Upper lobe of left lung (tissue), 6 donors: ENCODE results near the gene SCPEP1. TPM values are rescaled to one million over a fixed set of nuclear protein-coding genes. Genes with fewer than 3 reads are reported as not detected.

Experiments used
- ATAC-seq, 2 donors: fragments of 200-7000 bp; cut with Tn5 transposase; one replicate each; pipeline ENCODE4 v1.9.1; 2022; ENCODE audit warnings: mild to moderate bottlenecking in 2 of 2, moderate library complexity in 2 of 2; ENCODE audit not compliant: low FRiP score in 2 of 2
- DNase-seq, 2 donors: peaks; one replicate each; pipeline ENCODE4 v3.0.0-alpha.2; 2019 to 2020
- H3K27ac ChIP-seq, 4 donors: fragments of 200-600 bp; sonication (generic); one replicate each; pipeline ENCODE4 v1.5.1; 2016 to 2019
- H3K27me3 ChIP-seq, 4 donors: fragments of 200-600 bp; sonication (generic); one replicate each; pipeline ENCODE4 v1.5.1; 2017 to 2019
- H3K36me3 ChIP-seq, 4 donors: fragments of 200-600 bp; sonication (generic); one replicate each; pipeline ENCODE4 v1.5.1; 2016 to 2019
- H3K4me1 ChIP-seq, 4 donors: fragments of 200-600 bp; sonication (generic); one replicate each; pipeline ENCODE4 v1.5.1; 2018 to 2019
- H3K4me3 ChIP-seq, 4 donors: fragments of 200-600 bp; sonication (generic); one replicate each; pipeline ENCODE4 v1.5.1; 2017 to 2019; ENCODE audit warnings: mild to moderate bottlenecking in 2 of 4, moderate library complexity in 1 of 4
- H3K9me3 ChIP-seq, 4 donors: fragments of 200-600 bp; sonication (generic); one replicate each; pipeline ENCODE4 v1.5.1; 2018 to 2019
- CTCF ChIP-seq, 6 experiments: fragments of 450-650 bp in 4 of 6; fragments of 200-600 bp in 2 of 6; sonication (generic) in 2 of 6; IDR thresholded peaks; one replicate each; pipeline ENCODE4 v1.5.1; 2016 to 2019; ENCODE audit warnings: antibody characterized with exemption in 6 of 6
- EP300 ChIP-seq, 4 donors: sonication (generic); formaldehyde crosslinking; IDR thresholded peaks; one replicate each; pipeline ENCODE4 v1.5.1; 2017; ENCODE audit warnings: antibody characterized with exemption in 4 of 4, control low read depth in 2 of 4
- POLR2A ChIP-seq, 4 donors: fragments of 450-650 bp; IDR thresholded peaks; one replicate each; pipeline ENCODE4 v1.5.1; 2016 to 2017; ENCODE audit warnings: antibody characterized with exemption in 4 of 4, mild to moderate bottlenecking in 2 of 4
- POLR2AphosphoS5 ChIP-seq, 2 donors: sonication (generic); formaldehyde crosslinking; IDR thresholded peaks; one replicate each; pipeline ENCODE4 v1.5.1; 2017; ENCODE audit warnings: antibody characterized with exemption in 2 of 2
- WGBS, 2 donors: methylation state at CpG; one replicate each; pipeline ENCODE4 v1.1.5; 2017 to 2018; 5-methylcytosine and 5-hydroxymethylcytosine counted together
- total RNA-seq, 6 donors: library from RNA; depleted of rRNA in 4 of 6; stranded (reverse); fragments of >200 nt in 4 of 6; gene quantifications; one replicate each; pipeline versions ENCODE4 v1.1.0 to v1.2.1, GENCODE V29; 2016 to 2021
- donor health status: DM: no; HTN: no; CAD: no; lungs with moderate emphysema.
- donor health status: DM: no; HTN: yes; CAD: no; lungs with severe emphysema.

Gene SCPEP1
- total RNA-seq, 6 donors from 2014 or later = 96.4 to 172 (median 133) TPM

- Histone ChIP-seq H3K27ac (no peak overlapping the region), H3K4me3 (no peak overlapping the region), H3K36me3 (no peaks in the 10 kb centered on the region), H3K27me3 (no peaks in the 10 kb centered on the region), H3K9me3 (no peaks in the 10 kb centered on the region), H3K4me1 (peaks cover 0 to 3% (median 0%) of the 10 kb centered on the region in 4 donors)
- WGBS, 2 donors = 69 to 79% methylated on average over 7 of the region's 7 CpGs
- no peak for ATAC-seq
- DNase-seq = no peak
- TF ChIP-seq POLR2AphosphoS5 (IDR thresholded peaks at IDR 0.05) (no peak), CTCF (IDR thresholded peaks at IDR 0.05) (no peak), EP300 (IDR thresholded peaks at IDR 0.05) (no peak), POLR2A (IDR thresholded peaks at IDR 0.05) (no peak)
These were observed 5.7 kb upstream of the SCPEP1 start for GRCh38 chr17:56972111-56972730.

- no peak overlapping the region for H3K4me3 ChIP-seq
- DNase-seq = no peak
- no peaks in the 10 kb centered on the region for H3K9me3 ChIP-seq
- WGBS, 2 donors = 66 to 71% methylated on average over 6 to 7 of the region's 7 CpGs
- no peaks in the 10 kb centered on the region for H3K36me3 ChIP-seq
- TF ChIP-seq POLR2AphosphoS5 (IDR thresholded peaks at IDR 0.05) (no peak), CTCF (IDR thresholded peaks at IDR 0.05) (no peak), EP300 (IDR thresholded peaks at IDR 0.05) (no peak), POLR2A (IDR thresholded peaks at IDR 0.05) (no peak)
- no peak for ATAC-seq
- peaks cover 0 to 7% (median 5%) of the 10 kb centered on the region in 4 donors for H3K4me1 ChIP-seq
- H3K27me3 ChIP-seq = no peaks in the 10 kb centered on the region
- no peak overlapping the region for H3K27ac ChIP-seq
These were observed 4.4 kb upstream of the SCPEP1 start for GRCh38 chr17:56973520-56973919.

DNA sequence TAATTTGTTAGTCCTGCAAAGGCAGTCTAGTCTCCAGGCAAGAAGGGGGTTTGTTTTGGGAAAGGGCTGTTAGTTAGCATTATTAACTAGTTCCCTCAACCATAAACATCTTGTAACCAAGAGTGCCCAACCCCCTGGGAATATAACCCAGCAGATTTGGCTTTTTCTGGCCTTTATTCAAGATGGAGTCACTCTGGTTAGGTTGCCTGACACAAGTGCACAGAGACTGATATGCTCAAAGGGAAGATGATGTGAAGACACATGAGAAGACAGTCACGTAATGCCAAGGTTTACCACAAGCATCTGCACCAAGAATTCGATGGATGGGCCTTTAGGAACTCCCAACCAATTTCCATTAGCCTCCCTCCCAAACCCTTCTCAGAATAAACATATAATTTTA lies 3.9 kb upstream of the SCPEP1 start:
- H3K36me3 ChIP-seq = no peaks in the 10 kb centered on the region
- H3K27ac ChIP-seq = no peak overlapping the region
- no peak overlapping the region for H3K4me3 ChIP-seq
- ATAC-seq (no peak), DNase-seq (no peak)
- TF ChIP-seq POLR2A (IDR thresholded peaks at IDR 0.05) = no peak
- no peak for TF ChIP-seq CTCF (IDR thresholded peaks at IDR 0.05)
- TF ChIP-seq POLR2AphosphoS5 (IDR thresholded peaks at IDR 0.05) = no peak
- no peak for TF ChIP-seq EP300 (IDR thresholded peaks at IDR 0.05)
- peaks cover 5 to 12% (median 11%) of the 10 kb centered on the region in 4 donors for H3K4me1 ChIP-seq
- H3K9me3 ChIP-seq = no peaks in the 10 kb centered on the region
- H3K27me3 ChIP-seq = no peaks in the 10 kb centered on the region
- WGBS, 2 donors = 92 to 93% methylated on average over 2 of the region's 2 CpGs

DNA sequence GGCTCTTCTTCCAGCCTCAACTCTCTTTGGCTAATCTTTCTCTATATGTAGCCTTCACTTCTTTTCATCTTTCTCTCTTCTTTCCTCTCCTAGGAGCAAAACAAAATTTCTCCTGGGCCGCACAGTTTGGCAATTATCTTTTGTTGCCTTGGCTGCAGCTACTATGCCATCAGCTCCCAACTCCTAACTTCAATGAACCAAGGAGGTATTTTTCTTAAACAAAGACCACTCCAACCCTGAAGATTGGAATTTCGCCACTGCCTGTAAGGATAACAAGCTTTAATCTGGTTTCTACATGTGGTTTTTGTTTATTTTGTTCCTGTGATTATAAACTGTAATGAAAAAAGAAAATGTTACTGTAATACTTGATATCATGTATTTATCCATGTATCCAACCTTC lies 2.3 kb upstream of the SCPEP1 start:
- DNase-seq (no peak), ATAC-seq (no peak)
- Histone ChIP-seq H3K9me3 (no peaks in the 10 kb centered on the region), H3K36me3 (no peaks in the 10 kb centered on the region), H3K27me3 (no peaks in the 10 kb centered on the region), H3K27ac (no peak overlapping the region), H3K4me1 (peaks cover 8 to 21% (median 13%) of the 10 kb centered on the region in 4 donors), H3K4me3 (no peak overlapping the region)
- TF ChIP-seq POLR2AphosphoS5 (IDR thresholded peaks at IDR 0.05) (no peak), EP300 (IDR thresholded peaks at IDR 0.05) (no peak), POLR2A (IDR thresholded peaks at IDR 0.05) (no peak), CTCF (IDR thresholded peaks at IDR 0.05) (no peak)
- WGBS, 2 donors = 70 to 82% methylated on average over 2 of the region's 2 CpGs
